Naive thymus-derived CD4-positive, alpha-beta T cell (primary cell): ENCODE measurements around the gene HOXD8. TPM values are rescaled to one million over a fixed set of nuclear protein-coding genes. Genes with fewer than 3 reads are reported as not detected.

Source experiments
- ATAC-seq: fragments of 150-1000 bp; cut with Tn5 transposase; 2 replicates; pipeline ENCODE4 v1.10.0; 2021; ENCODE audit warnings: mild to moderate bottlenecking, moderate library complexity
- CTCF ChIA-PET: fragments of 350-600 bp; sonication (Branson Sonifier 250); formaldehyde crosslinking; loops from one replicate; lab custom pipeline; 2021; ENCODE audit warnings: antibody characterized with exemption; lab: Charles Lee
- POLR2A ChIA-PET: fragments of 350-600 bp; sonication (Branson Sonifier 250); formaldehyde crosslinking; loops from one replicate; lab custom pipeline; 2021; ENCODE audit warnings: antibody characterized with exemption, inconsistent platforms; lab: Charles Lee
- DNase-seq, 9 donors: peaks; one replicate each; pipeline versions ENCODE4 v3.0.0 to v3.0.0-alpha.2; 2020 to 2022; ENCODE audit warnings: mixed read lengths in 1 of 9
- H3K27ac ChIP-seq: one replicate; pipeline ENCODE4 v1.7.0; 2013; ENCODE audit warnings: mild to moderate bottlenecking, low read depth, low read length, moderate library complexity
- H3K27me3 ChIP-seq, 2 donors: one replicate each; pipeline ENCODE4 v1.7.0; 2013; ENCODE audit warnings: low read length in 2 of 2, mild to moderate bottlenecking in 2 of 2, moderate library complexity in 2 of 2; ENCODE audit not compliant: control insufficient read depth in 2 of 2, insufficient read depth in 2 of 2
- H3K36me3 ChIP-seq, 3 experiments: 1 replicate in 2 of 3; 2 replicates in 1 of 3; pipeline ENCODE4 v1.7.0; 2013; ENCODE audit warnings: low read length in 3 of 3, mild to moderate bottlenecking in 3 of 3, moderate library complexity in 1 of 3; ENCODE audit not compliant: insufficient read depth in 3 of 3, control insufficient read depth in 2 of 3
- H3K4me1 ChIP-seq, 2 donors: one replicate each; pipeline ENCODE4 v1.7.0; 2013; ENCODE audit warnings: low read length in 2 of 2, mild to moderate bottlenecking in 2 of 2, moderate library complexity in 1 of 2; ENCODE audit not compliant: control insufficient read depth in 2 of 2, insufficient read depth in 2 of 2
- H3K4me3 ChIP-seq: 2 replicates; pipeline ENCODE4 v1.7.0; 2013; ENCODE audit warnings: mild to moderate bottlenecking, low read length
- H3K9me3 ChIP-seq, 3 experiments: 1 replicate in 2 of 3; 2 replicates in 1 of 3; pipeline ENCODE4 v1.7.0; 2013; ENCODE audit warnings: low read length in 3 of 3; ENCODE audit not compliant: control insufficient read depth in 2 of 3
- H3K27ac Mint-ChIP-seq, 9 donors: one replicate each; pipeline ENCODE4 v1.8.0; 2020 to 2022; ENCODE audit warnings: mixed read lengths in 9 of 9, mild to moderate bottlenecking in 8 of 9, moderate library complexity in 5 of 9, inconsistent platforms in 2 of 9
- H3K27me3 Mint-ChIP-seq, 5 donors: one replicate each; pipeline ENCODE4 v1.8.0; 2021 to 2022; ENCODE audit warnings: mixed read lengths in 5 of 5, mild to moderate bottlenecking in 1 of 5
- H3K36me3 Mint-ChIP-seq, 5 donors: one replicate each; pipeline ENCODE4 v1.8.0; 2020 to 2022; ENCODE audit warnings: mixed read lengths in 5 of 5, mild to moderate bottlenecking in 3 of 5, inconsistent platforms in 1 of 5
- H3K4me1 Mint-ChIP-seq, 7 donors: one replicate each; pipeline ENCODE4 v1.8.0; 2020 to 2022; ENCODE audit warnings: mixed read lengths in 7 of 7, mild to moderate bottlenecking in 3 of 7, inconsistent platforms in 1 of 7
- H3K4me3 Mint-ChIP-seq, 10 donors: one replicate each; pipeline ENCODE4 v1.8.0; 2020 to 2022; ENCODE audit warnings: mild to moderate bottlenecking in 10 of 10, mixed read lengths in 10 of 10, moderate library complexity in 6 of 10, inconsistent platforms in 2 of 10
- H3K9me3 Mint-ChIP-seq, 11 donors: one replicate each; pipeline ENCODE4 v1.8.0; 2020 to 2022; ENCODE audit warnings: mixed read lengths in 11 of 11, mild to moderate bottlenecking in 4 of 11, inconsistent platforms in 1 of 11, moderate library complexity in 1 of 11
- intact Hi-C, 2 donors: fragments of 100-400 bp; cut with micrococcal nuclease; formaldehyde crosslinking; loops; one replicate each; pipeline ENCODE4 v1.15.1; 2023
- polyA plus RNA-seq, 2 donors: library from polyadenylated mRNA; unstranded; fragments of 300-500 nt; fragmentation: Illumina TruSeq; gene quantifications; one replicate each; pipeline ENCODE4 v1.2.3, GENCODE V29; 2021
- total RNA-seq, 6 experiments: library from RNA in 5 of 6; stranded (reverse) in 5 of 6; gene quantifications; 1 replicate in 5 of 6; 2 replicates in 1 of 6; pipeline ENCODE4 v1.2.3 and lab custom pipeline; 2021 to 2026

The HOXD8 gene
- total and polyA plus RNA-seq, 7 experiments from 2014 or later = not detected

DNA sequence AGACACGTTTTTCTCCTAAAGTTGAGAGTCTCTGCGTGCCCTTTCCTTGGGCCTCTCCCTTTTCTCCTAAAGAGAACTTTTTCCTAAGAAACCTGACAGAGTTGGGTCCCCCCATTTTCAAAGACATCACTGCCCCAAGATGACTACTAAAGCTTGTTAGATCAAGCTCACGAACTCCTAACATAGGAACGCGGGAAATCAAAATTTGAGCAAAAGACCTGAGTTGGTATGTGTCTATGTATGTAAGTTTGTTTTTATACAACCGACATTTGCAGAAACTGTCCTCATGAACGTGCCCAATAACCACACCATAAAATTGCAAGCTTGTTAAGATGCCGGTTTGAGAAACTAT, 35.6 kb upstream of the HOXD8 start:
- H3K9me3 Mint-ChIP-seq = peaks cover 0 to 49% (median 21%) of the 10 kb centered on the region in 11 donors
- peaks cover 23 to 48% (median 36%) of the 10 kb centered on the region in 7 donors for H3K4me1 Mint-ChIP-seq
- peak overlapping the region in 6 of 9 donors; percentile 15 to 69 (median 52) for H3K27ac Mint-ChIP-seq
- H3K4me1 ChIP-seq = peaks cover 14 to 18% of the 10 kb centered on the region in 2 donors
- peaks cover 0 to 13% (median 5%) of the 10 kb centered on the region in 5 donors for H3K36me3 Mint-ChIP-seq
- peaks cover 0 to 4% (median 0%) of the 10 kb centered on the region in 3 experiments for H3K9me3 ChIP-seq
- intact Hi-C loops = no loop called here
- no peak overlapping the region for H3K27ac ChIP-seq
- ChIA-PET CTCF (no interaction called here), POLR2A (interaction anchor here (1.1 kb wide), 1 partner anchor 405 kb away, joined by 3 read pairs; no protein-coding TSS in a partner anchor)
- DNase-seq (no peak), ATAC-seq (no peak)
- no peak overlapping the region for H3K4me3 ChIP-seq
- H3K27me3 ChIP-seq = peaks cover 52 to 76% of the 10 kb centered on the region in 2 donors
- peak overlapping the region; percentile 17 to 60 (median 32) for H3K4me3 Mint-ChIP-seq
- H3K36me3 ChIP-seq = no peaks in the 10 kb centered on the region
- H3K27me3 Mint-ChIP-seq = peaks cover 82 to 91% (median 88%) of the 10 kb centered on the region in 5 donors

DNA sequence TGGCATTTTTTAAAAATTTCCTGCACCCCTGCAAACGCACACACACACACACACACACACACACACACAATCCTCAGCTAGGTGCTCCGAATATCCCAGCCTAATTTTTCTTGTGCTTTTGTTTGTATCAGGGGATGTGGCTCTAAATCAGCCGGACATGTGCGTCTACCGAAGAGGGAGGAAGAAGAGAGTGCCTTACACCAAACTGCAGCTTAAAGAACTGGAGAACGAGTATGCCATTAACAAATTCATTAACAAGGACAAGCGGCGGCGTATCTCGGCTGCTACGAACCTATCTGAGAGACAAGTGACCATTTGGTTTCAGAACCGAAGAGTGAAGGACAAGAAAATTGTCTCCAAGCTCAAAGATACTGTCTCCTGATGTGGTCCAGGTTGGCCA, 35.2 kb upstream of the HOXD8 start:
- intact Hi-C loops = no loop called here
- peaks cover 23 to 48% (median 36%) of the 10 kb centered on the region in 7 donors for H3K4me1 Mint-ChIP-seq
- Histone ChIP-seq H3K27me3 (peaks cover 53 to 71% of the 10 kb centered on the region in 2 donors), H3K9me3 (peaks cover 0 to 4% (median 0%) of the 10 kb centered on the region in 3 experiments), H3K4me1 (peaks cover 14 to 18% of the 10 kb centered on the region in 2 donors), H3K4me3 (no peak overlapping the region), H3K36me3 (no peaks in the 10 kb centered on the region), H3K27ac (no peak overlapping the region)
- H3K27ac Mint-ChIP-seq = peak overlapping the region in 2 of 9 donors; percentile 65 to 69
- ChIA-PET CTCF (no interaction called here), POLR2A (interaction anchor here (1.1 kb wide), 1 partner anchor 405 kb away, joined by 3 read pairs; no protein-coding TSS in a partner anchor)
- DNase-seq (no peak), ATAC-seq (no peak)
- H3K9me3 Mint-ChIP-seq = peaks cover 0 to 49% (median 19%) of the 10 kb centered on the region in 11 donors
- peaks cover 0 to 12% (median 5%) of the 10 kb centered on the region in 5 donors for H3K36me3 Mint-ChIP-seq
- peak overlapping the region in 4 of 10 donors; percentile 20 to 60 (median 43) for H3K4me3 Mint-ChIP-seq
- peaks cover 84 to 91% (median 89%) of the 10 kb centered on the region in 5 donors for H3K27me3 Mint-ChIP-seq

DNA sequence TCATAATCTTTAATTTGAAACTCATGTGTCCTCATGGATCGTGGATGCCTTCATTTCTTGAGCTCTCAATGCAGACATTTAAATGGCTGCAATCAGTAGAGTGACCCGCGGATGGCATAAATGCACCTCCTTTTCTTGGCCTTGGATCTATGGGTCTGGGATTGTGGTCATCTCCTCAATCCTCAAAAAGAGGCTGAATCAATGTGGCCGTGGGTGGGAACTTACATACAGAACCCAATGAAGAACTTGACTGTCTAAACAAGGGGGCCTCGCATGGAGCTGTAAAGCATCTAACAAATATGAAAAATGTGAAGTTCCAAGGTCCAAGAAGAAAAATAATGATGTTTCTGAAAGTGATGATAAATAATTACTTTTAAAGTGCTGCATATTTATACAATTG, 34.1 kb upstream of the HOXD8 start:
- H3K27me3 ChIP-seq = peaks cover 43 to 62% of the 10 kb centered on the region in 2 donors
- H3K36me3 ChIP-seq = no peaks in the 10 kb centered on the region
- Mint-ChIP-seq H3K4me1 (peaks cover 24 to 48% (median 36%) of the 10 kb centered on the region in 7 donors), H3K27me3 (peaks cover 79 to 88% (median 82%) of the 10 kb centered on the region in 5 donors), H3K4me3 (peak overlapping the region in 2 of 10 donors; percentile 9 to 19), H3K27ac (no peak overlapping the region), H3K9me3 (peaks cover 0 to 49% (median 14%) of the 10 kb centered on the region in 11 donors), H3K36me3 (peaks cover 0 to 9% (median 5%) of the 10 kb centered on the region in 5 donors)
- H3K4me3 ChIP-seq = no peak overlapping the region
- H3K4me1 ChIP-seq = peaks cover 14 to 18% of the 10 kb centered on the region in 2 donors
- ChIA-PET POLR2A (interaction anchor here (0.8 to 0.9 kb wide), 3 partner anchors 10 to 414 kb away, joined by 3 read pairs; partner anchors contain the start of gene LNPK), CTCF (interaction anchor here (1.9 kb wide), 1 partner anchor 405 kb away, joined by 6 read pairs; no protein-coding TSS in a partner anchor)
- H3K9me3 ChIP-seq = peaks cover 0 to 4% (median 0%) of the 10 kb centered on the region in 3 experiments
- ATAC-seq (no peak), DNase-seq (no peak)
- intact Hi-C loops = loop anchor here in 1 of 2 donors (5.0 kb wide), 2 partner anchors 37 to 1393 kb away; no protein-coding TSS in a partner anchor
- no peak overlapping the region for H3K27ac ChIP-seq

DNA sequence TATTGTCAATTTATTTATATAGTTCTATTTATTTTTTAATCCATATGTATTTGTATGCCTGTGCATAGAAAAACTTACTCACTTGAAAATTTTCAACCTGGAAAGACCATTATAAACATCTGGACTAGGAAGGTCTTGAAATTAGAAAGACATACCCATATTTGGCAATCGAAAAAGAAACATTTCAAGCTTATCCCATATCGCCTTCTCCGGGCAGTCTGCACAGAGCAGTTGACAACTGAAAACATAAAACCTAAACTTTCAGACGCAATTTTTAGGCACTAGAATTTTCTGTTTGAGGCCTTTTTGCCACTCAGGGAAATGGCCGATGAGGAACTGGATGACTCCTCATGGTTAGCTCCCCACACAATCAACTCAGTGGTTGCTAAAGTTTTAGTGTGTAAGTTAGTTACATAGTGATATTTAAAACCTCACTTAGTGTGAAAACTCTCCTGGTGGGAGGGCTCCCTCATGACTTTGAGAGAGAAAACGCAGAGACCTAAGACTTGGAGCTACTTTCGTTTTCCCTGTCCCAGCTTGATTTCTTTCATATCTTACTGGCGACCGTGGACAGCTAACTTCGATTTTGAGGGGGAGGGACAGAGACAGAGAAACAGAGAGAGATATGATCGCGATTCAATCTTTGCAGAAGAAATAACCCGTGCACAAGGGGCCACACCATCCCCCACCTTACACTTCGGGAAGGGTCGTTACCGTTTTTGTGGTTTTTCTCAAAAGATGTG, 33.1 kb upstream of the HOXD8 start:
- Histone ChIP-seq H3K4me3 (peak overlapping the region; percentile 35), H3K27ac (no peak overlapping the region), H3K4me1 (peaks cover 14 to 18% of the 10 kb centered on the region in 2 donors), H3K36me3 (no peaks in the 10 kb centered on the region), H3K27me3 (peaks cover 43 to 59% of the 10 kb centered on the region in 2 donors), H3K9me3 (peaks cover 0 to 4% (median 0%) of the 10 kb centered on the region in 3 experiments)
- Mint-ChIP-seq H3K27me3 (peaks cover 78 to 88% (median 81%) of the 10 kb centered on the region in 5 donors), H3K27ac (peak overlapping the region in 1 of 9 donors; percentile 0), H3K9me3 (peaks cover 0 to 40% (median 10%) of the 10 kb centered on the region in 11 donors), H3K4me1 (peaks cover 24 to 43% (median 36%) of the 10 kb centered on the region in 7 donors), H3K36me3 (peaks cover 0 to 6% (median 4%) of the 10 kb centered on the region in 5 donors), H3K4me3 (peak overlapping the region; percentile 72 to 86 (median 76))
- POLR2A ChIA-PET = interaction anchor here (0.6 to 0.9 kb wide), 3 partner anchors 24 to 415 kb away, joined by 3 read pairs; partner anchors contain the start of gene LNPK
- no peak for DNase-seq
- intact Hi-C loops = loop anchor here (2.0 to 5.0 kb wide), 5 partner anchors 36 to 1394 kb away; no protein-coding TSS in a partner anchor
- CTCF ChIA-PET = interaction anchor here (0.5 to 1.9 kb wide), 4 partner anchors 59 to 845 kb away, joined by 3 to 6 read pairs (median 4); no protein-coding TSS in a partner anchor
- no peak for ATAC-seq

GRCh38 chr2:176096986-176097819, 32.3 kb upstream of the HOXD8 start:
- Histone ChIP-seq H3K27ac (no peak overlapping the region), H3K36me3 (no peaks in the 10 kb centered on the region), H3K4me3 (peak overlapping the region; percentile 35), H3K27me3 (peaks cover 38 to 60% of the 10 kb centered on the region in 2 donors), H3K4me1 (peaks cover 14 to 18% of the 10 kb centered on the region in 2 donors), H3K9me3 (peaks cover 0 to 4% (median 0%) of the 10 kb centered on the region in 3 experiments)
- POLR2A ChIA-PET = interaction anchor here (0.6 to 1.2 kb wide), 2 partner anchors 23 to 407 kb away, joined by 3 to 4 read pairs; no protein-coding TSS in a partner anchor
- Mint-ChIP-seq H3K9me3 (peaks cover 0 to 33% (median 7%) of the 10 kb centered on the region in 11 donors), H3K36me3 (peaks cover 0 to 5% (median 0%) of the 10 kb centered on the region in 5 donors), H3K27me3 (peaks cover 78 to 88% (median 81%) of the 10 kb centered on the region in 5 donors), H3K27ac (peak overlapping the region in 1 of 9 donors; percentile 30), H3K4me1 (peaks cover 17 to 35% (median 29%) of the 10 kb centered on the region in 7 donors), H3K4me3 (peak overlapping the region; percentile 72 to 86 (median 76))
- peak in 4 of 9 donors; percentile 47 to 63 (median 59) for DNase-seq
- peak; percentile 81 for ATAC-seq
- intact Hi-C loops = loop anchor here (1.0 to 5.0 kb wide), 9 partner anchors 35 to 1395 kb away; partner anchors contain the start of gene LNPK (in 1 of the 2)
- CTCF ChIA-PET = interaction anchor here (0.7 to 1.9 kb wide), 7 partner anchors 407 to 846 kb away, joined by 3 to 25 read pairs (median 5); no protein-coding TSS in a partner anchor
